GM13976 (cell line): ENCODE results near the gene THAP9.
"Not testable (repeated sequence)": the region's sequence is repeated elsewhere in the genome, so short reads cannot be mapped to it uniquely, and the experiment has no call there.

Experiments used
- DNase-seq: peaks from one replicate; pipeline ENCODE4 v3.0.0; 2012; ENCODE audit warnings: low spot score
- in situ Hi-C: fragments of 300-500 bp; cut with MboI; formaldehyde crosslinking; loops from one replicate; pipeline ENCODE4 v1.12.0; 2022; ENCODE audit warnings: low sequenced_read_pairs, mixed read lengths, inconsistent platforms; ENCODE audit not compliant: unreplicated experiment
- TF ChIP-seq, protein P1 (sequence below): IDR thresholded peaks from 2 replicates; pipeline ENCODE4 v1.5.1; 2012; ENCODE audit warnings: borderline replicate concordance, mild to moderate bottlenecking; ENCODE audit not compliant: insufficient read depth; ENCODE audit errors: extremely low read depth, missing control alignments, control extremely low read depth

Gene THAP9

DNA sequence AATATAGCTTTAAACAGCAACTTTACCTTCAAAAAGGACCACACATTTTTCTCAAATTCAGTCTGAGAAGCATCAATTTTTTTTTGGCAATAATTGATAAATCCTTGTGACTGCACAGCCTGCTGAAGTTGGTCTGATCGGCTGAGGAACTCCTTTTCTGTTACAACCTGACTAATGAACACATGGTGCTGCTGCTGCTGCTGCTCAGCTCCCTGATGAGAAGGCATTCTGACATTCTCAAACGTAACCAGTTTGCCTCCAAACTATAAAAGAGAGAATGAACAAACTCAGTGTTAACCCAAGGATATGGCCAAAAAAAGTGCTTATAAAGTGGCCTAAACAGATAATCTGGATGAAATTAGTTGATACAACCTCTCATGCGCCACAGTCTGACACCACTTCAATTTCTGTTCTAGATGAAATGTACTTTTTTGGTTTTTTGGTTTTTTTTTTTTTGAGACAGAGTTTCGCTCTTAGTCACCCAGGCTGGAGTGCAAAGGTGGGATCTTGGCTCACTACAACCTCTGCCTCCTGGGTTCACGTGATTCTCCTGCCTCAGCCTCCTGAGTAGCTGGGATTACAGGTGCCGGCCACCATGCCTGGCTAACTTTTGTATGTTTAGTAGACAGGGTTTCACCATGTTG, 36.1 kb upstream of the THAP9 start:
- DNase-seq, result no peak
- TF ChIP-seq, protein P1, sequence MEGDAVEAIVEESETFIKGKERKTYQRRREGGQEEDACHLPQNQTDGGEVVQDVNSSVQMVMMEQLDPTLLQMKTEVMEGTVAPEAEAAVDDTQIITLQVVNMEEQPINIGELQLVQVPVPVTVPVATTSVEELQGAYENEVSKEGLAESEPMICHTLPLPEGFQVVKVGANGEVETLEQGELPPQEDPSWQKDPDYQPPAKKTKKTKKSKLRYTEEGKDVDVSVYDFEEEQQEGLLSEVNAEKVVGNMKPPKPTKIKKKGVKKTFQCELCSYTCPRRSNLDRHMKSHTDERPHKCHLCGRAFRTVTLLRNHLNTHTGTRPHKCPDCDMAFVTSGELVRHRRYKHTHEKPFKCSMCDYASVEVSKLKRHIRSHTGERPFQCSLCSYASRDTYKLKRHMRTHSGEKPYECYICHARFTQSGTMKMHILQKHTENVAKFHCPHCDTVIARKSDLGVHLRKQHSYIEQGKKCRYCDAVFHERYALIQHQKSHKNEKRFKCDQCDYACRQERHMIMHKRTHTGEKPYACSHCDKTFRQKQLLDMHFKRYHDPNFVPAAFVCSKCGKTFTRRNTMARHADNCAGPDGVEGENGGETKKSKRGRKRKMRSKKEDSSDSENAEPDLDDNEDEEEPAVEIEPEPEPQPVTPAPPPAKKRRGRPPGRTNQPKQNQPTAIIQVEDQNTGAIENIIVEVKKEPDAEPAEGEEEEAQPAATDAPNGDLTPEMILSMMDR, result no peak
- in situ Hi-C loops, result no loop called here

DNA sequence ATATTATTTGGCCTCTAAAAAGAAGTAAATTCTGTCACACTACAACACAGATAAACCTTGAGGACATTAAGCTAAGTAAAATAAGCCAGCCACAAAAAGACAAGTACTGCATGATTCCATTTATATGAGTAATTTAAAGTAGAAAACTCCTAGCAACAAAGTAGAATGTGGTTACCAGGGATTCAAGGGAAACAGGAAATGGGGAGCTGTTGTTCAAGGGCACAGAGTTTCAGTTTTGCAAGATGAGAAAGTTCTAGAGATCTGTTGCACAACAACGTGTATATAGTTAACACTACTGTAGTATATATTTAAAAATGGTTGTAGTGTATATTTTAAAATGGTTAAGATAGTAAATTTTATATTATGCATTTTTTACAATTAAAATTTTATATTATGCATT, 34.9 kb upstream of the THAP9 start:
- no peak for DNase-seq
- in situ Hi-C loops, result no loop called here
- TF ChIP-seq, protein P1, result no peak

DNA sequence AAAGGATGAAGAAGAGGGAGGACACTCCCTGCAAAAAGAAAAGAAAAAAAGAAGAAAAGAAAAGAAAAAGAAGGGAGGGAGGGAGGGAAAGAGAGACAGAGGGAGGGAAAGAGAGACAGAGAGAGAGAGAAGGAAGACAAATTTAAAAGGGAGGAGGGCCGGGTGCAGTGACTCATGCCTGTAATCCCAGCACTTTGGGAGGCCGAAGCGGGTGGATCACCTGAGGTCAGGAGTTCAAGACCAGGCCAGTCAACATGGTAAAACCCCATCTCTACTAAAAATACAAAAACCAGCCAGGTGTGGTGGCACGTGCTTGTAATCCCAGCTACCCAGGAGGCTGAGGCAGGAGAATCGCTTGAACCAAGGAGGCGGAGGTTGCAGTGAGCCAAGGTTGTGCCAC, 34.5 kb upstream of the THAP9 start:
- in situ Hi-C loops, result not testable (repeated sequence)

DNA sequence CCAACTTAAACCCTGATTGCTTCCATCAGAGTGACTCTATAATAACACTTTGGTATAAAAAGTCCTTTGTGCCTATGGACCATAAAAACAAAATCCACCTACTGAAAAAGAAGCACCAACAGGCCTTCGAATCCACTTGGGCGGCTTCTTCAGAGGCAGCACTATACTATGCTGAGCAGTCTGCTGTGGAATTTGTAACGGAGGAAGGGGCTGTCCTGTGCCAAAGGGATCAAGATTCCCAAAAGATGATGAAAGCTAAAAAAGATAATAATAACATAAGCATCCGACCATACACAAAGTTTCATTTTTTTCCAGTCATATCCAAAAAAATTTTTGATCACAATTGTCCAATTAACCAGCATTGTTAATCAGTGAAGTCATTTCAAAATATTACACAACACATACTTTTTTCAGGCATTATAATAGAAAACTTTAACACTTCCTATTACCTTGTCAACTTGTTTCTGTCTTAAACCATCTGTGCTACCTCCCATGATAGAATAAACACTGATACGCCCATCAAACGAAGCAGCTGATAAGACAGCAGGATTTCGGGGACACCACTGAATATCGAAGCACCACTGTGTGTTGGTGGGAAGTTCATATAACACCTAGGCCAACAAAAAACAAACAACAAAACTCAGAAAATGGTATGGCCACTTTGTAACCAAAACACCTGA, 33.7 kb upstream of the THAP9 start:
- DNase-seq, result no peak
- TF ChIP-seq, protein P1, result no peak
- in situ Hi-C loops, result no loop called here

More for the DNA sequence above, 34.5 kb upstream of the THAP9 start:
- DNase-seq, result not testable (repeated sequence)

DNA sequence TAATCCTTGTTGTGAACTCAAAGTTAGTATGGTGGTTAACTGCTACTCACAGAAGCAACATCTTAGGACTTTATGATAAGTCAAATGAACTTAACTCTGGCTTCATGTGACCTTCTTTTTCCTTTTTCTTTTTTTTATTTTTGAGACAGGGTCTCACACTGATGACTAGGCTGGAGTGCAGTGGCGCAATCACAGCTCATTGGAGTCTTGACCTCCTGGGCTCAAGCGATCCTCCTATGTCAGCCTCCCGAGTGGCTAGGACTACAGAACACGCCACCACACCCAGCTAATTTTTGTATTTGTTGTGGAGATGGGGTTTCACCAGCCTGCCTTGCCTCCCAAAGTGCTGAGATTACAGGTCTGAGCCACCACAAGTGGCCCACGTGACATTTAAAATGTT, 32.0 kb upstream of the THAP9 start:
- no peak for DNase-seq
- in situ Hi-C loops, result no loop called here
- TF ChIP-seq, protein P1, result no peak

DNA sequence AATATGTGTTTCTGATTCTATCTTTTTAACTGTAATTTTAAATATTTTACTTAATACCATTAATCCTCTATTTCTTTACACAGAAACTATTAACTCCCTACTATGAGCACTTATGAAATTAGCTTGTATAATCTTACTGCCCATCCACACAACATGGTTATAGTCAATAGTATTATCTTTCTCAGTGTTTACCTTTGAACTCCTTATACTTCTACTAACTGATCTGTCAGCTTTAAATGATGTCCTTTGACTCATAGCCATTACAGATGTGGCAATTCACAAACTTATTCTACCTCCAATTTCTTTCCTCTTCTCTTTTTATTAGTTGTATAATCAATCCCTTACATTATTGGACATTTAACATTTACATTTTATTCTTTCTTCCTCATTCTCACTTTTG, 15.1 kb upstream of the THAP9 start:
- no peak for DNase-seq
- in situ Hi-C loops, result loop anchor here (25.0 kb wide), 1 partner anchor 377 kb away; no protein-coding TSS in a partner anchor
- TF ChIP-seq, protein P1, result no peak
